ENCODE measurements around the gene BAG2. TPM values are rescaled to one million over a fixed set of nuclear protein-coding genes. Genes with fewer than 3 reads are reported as not detected.

BAG2 gene
- total and polyA plus RNA-seq, 8 donors, result 2.0 to 48.7 (median 5.6) TPM

GRCh38 chr6:57216235-57217101 is 44.3 kb downstream of the BAG2 start:
- DNase-seq, result peak in 1 of 2 donors; percentile 35
- no peaks in the 10 kb centered on the region for H3K27me3 ChIP-seq
- H3K27ac ChIP-seq, result no peak overlapping the region
- H3K4me1 ChIP-seq, result peaks cover 0 to 23% (median 8%) of the 10 kb centered on the region in 4 donors
- intact Hi-C loops (cut with DNase I; ENCODE audit: low total_unique reads), result loop anchor here (10.0 kb wide), 1 partner anchor 98 kb away; the partner anchor contains the start of gene PRIM2
- H3K36me3 ChIP-seq, result no peaks in the 10 kb centered on the region
- H3K9me3 ChIP-seq, result no peaks in the 10 kb centered on the region
- no peak overlapping the region for H3K4me3 ChIP-seq
- 56 to 70% (median 66%) methylated on average over 7 of the region's 7 CpGs for whole genome bisulfite sequencing, 5 donors
- no peak for TF ChIP-seq EP300 (IDR thresholded peaks at IDR 0.05)
- TF ChIP-seq POLR2A (IDR thresholded peaks at IDR 0.05), result no peak
- TF ChIP-seq, protein P1, sequence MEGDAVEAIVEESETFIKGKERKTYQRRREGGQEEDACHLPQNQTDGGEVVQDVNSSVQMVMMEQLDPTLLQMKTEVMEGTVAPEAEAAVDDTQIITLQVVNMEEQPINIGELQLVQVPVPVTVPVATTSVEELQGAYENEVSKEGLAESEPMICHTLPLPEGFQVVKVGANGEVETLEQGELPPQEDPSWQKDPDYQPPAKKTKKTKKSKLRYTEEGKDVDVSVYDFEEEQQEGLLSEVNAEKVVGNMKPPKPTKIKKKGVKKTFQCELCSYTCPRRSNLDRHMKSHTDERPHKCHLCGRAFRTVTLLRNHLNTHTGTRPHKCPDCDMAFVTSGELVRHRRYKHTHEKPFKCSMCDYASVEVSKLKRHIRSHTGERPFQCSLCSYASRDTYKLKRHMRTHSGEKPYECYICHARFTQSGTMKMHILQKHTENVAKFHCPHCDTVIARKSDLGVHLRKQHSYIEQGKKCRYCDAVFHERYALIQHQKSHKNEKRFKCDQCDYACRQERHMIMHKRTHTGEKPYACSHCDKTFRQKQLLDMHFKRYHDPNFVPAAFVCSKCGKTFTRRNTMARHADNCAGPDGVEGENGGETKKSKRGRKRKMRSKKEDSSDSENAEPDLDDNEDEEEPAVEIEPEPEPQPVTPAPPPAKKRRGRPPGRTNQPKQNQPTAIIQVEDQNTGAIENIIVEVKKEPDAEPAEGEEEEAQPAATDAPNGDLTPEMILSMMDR (IDR thresholded peaks at IDR 0.05), result peak in 1 of 7 experiments; percentile 31
- no peak for TF ChIP-seq POLR2AphosphoS5 (IDR thresholded peaks at IDR 0.05)

DNA sequence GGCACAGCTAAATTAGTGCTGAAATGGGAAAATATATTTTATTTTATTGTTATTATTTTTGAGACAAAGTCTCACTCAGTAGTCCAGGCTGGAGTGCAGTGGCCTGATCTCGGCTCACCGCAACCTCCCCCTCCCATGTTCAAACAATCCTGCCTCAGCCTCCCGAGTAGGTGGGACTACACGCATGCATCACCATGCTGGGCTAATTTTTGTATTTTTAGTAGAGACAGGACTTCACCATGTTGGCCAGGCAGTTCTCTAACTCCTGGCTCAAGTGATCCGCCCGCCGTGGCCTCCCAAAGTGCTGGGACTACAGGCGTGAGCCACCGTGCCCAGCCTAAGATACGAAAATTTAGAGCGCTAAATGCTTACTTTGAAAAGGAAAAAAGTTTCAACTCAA is 45.1 kb downstream of the BAG2 start:
- 96 to 98% (median 97%) methylated on average over 11 of the region's 11 CpGs for WGBS, 5 donors
- Histone ChIP-seq H3K4me3 (no peak overlapping the region), H3K9me3 (no peaks in the 10 kb centered on the region), H3K36me3 (no peaks in the 10 kb centered on the region), H3K27ac (no peak overlapping the region), H3K27me3 (no peaks in the 10 kb centered on the region), H3K4me1 (peaks cover 0 to 23% (median 8%) of the 10 kb centered on the region in 4 donors)
- intact Hi-C loops (cut with DNase I; ENCODE audit: low total_unique reads), result loop anchor here (10.0 kb wide), 1 partner anchor 98 kb away; the partner anchor contains the start of gene PRIM2
- no peak for DNase-seq
- TF ChIP-seq, protein P1 (IDR thresholded peaks at IDR 0.05), result no peak
- TF ChIP-seq POLR2A (IDR thresholded peaks at IDR 0.05) (no peak), EP300 (IDR thresholded peaks at IDR 0.05) (no peak), POLR2AphosphoS5 (IDR thresholded peaks at IDR 0.05) (no peak)

GRCh38 chr6:57220083-57220703 is 48.1 kb downstream of the BAG2 start:
- H3K27ac ChIP-seq, result no peak overlapping the region
- intact Hi-C loops (cut with DNase I; ENCODE audit: low total_unique reads), result no loop called here
- 89 to 98% (median 95%) methylated on average over 2 of the region's 2 CpGs for WGBS, 5 donors

More at GRCh38 chr6:57220083-57220703, 48.1 kb downstream of the BAG2 start:
- TF ChIP-seq EP300 (IDR thresholded peaks at IDR 0.05) (no peak), POLR2A (IDR thresholded peaks at IDR 0.05) (no peak), POLR2AphosphoS5 (IDR thresholded peaks at IDR 0.05) (no peak)
- TF ChIP-seq, protein P1 (IDR thresholded peaks at IDR 0.05), result no peak
- Histone ChIP-seq H3K27me3 (no peaks in the 10 kb centered on the region), H3K36me3 (no peaks in the 10 kb centered on the region), H3K4me1 (peaks cover 0 to 26% (median 14%) of the 10 kb centered on the region in 4 donors), H3K9me3 (no peaks in the 10 kb centered on the region), H3K4me3 (peak overlapping the region in 1 of 4 donors; percentile 100)
- DNase-seq, result no peak
